Measurements from ENCODE around the gene RBBP4. TPM values are rescaled to one million over a fixed set of nuclear protein-coding genes. Genes with fewer than 3 reads are reported as not detected.

The RBBP4 gene
- polyA plus RNA-seq, 4 donors = 231 to 380 (median 338) TPM

GRCh38 chr1:32717503-32717902 lies 66.5 kb downstream of the RBBP4 start:
- DNase-seq (ENCODE audit: low read depth in 4 of 4, low spot score in 3 of 4) = no peak

GRCh38 chr1:32718036-32718435 lies 67.0 kb downstream of the RBBP4 start:
- no peak for DNase-seq (ENCODE audit: low read depth in 4 of 4, low spot score in 3 of 4)

GRCh38 chr1:32718527-32718926 lies 67.5 kb downstream of the RBBP4 start:
- no peak for DNase-seq (ENCODE audit: low read depth in 4 of 4, low spot score in 3 of 4)

GRCh38 chr1:32719681-32720275 lies 68.8 kb downstream of the RBBP4 start:
- DNase-seq (ENCODE audit: low read depth in 4 of 4, low spot score in 3 of 4) = no peak

GRCh38 chr1:32724678-32725614 lies 73.9 kb downstream of the RBBP4 start:
- no peak for DNase-seq (ENCODE audit: low read depth in 4 of 4, low spot score in 3 of 4)

GRCh38 chr1:32725615-32725982 lies 74.6 kb downstream of the RBBP4 start:
- DNase-seq (ENCODE audit: low read depth in 4 of 4, low spot score in 3 of 4) = no peak

GRCh38 chr1:32727876-32728275 lies 76.9 kb downstream of the RBBP4 start:
- no peak for DNase-seq (ENCODE audit: low read depth in 4 of 4, low spot score in 3 of 4)

GRCh38 chr1:32728413-32729077 lies 77.5 kb downstream of the RBBP4 start:
- DNase-seq (ENCODE audit: low read depth in 4 of 4, low spot score in 3 of 4) = no peak

GRCh38 chr1:32729254-32730046 lies 78.4 kb downstream of the RBBP4 start:
- no peak for DNase-seq (ENCODE audit: low read depth in 4 of 4, low spot score in 3 of 4)

GRCh38 chr1:32733582-32734321 lies 82.7 kb downstream of the RBBP4 start:
- DNase-seq (ENCODE audit: low read depth in 4 of 4, low spot score in 3 of 4) = no peak

Other genes with a start within 250 kb of the RBBP4 start
- gene ZBTB8B, start 186.1 kb upstream of the RBBP4 start, polyA plus RNA-seq (ENCODE audit: insufficient read length in 4 of 4) = 1 to 10 TPM in 3 of 4 donors, under 1 TPM in 1; 0.34 to 2.0 (median 1.2) TPM
- 10 to 100 TPM; 16.5 to 21.8 (median 19.5) TPM for gene ZBTB8A, start 111.8 kb upstream of the RBBP4 start, polyA plus RNA-seq (ENCODE audit: insufficient read length in 4 of 4)
- 10 to 100 TPM; 22.2 to 42.0 (median 37.4) TPM for gene ZBTB8OS, start 658 bp upstream of the RBBP4 start, polyA plus RNA-seq (ENCODE audit: insufficient read length in 4 of 4)
- gene SYNC, start 51.6 kb downstream of the RBBP4 start, polyA plus RNA-seq (ENCODE audit: insufficient read length in 4 of 4) = 1 to 10 TPM; 1.6 to 6.2 (median 2.2) TPM
- 10 to 100 TPM; 53.6 to 69.5 (median 59.9) TPM for gene YARS1, start 166.2 kb downstream of the RBBP4 start, polyA plus RNA-seq (ENCODE audit: insufficient read length in 4 of 4)
- gene S100PBP, start 166.4 kb downstream of the RBBP4 start, polyA plus RNA-seq (ENCODE audit: insufficient read length in 4 of 4) = 10 to 100 TPM; 33.5 to 47.6 (median 37.9) TPM
- 10 to 100 TPM; 44.6 to 94.3 (median 60.2) TPM for gene FNDC5, start 219.7 kb downstream of the RBBP4 start, polyA plus RNA-seq (ENCODE audit: insufficient read length in 4 of 4)
- gene HPCA, start 235.3 kb downstream of the RBBP4 start, polyA plus RNA-seq (ENCODE audit: insufficient read length in 4 of 4) = 1 to 10 TPM in 2 of 4 donors, under 1 TPM in 2; 0.56 to 1.4 (median 1.0) TPM